ENCODE measurements around the gene PHLDA3.
A peak's percentile ranks its signal among the peaks of the same experiment; 100 is the strongest.

Gene PHLDA3

GRCh38 chr1:201450721-201451291 lies 18.2 kb downstream of the PHLDA3 start:
- Mint-ChIP-seq H3K36me3 (ENCODE audit: low read depth) (no peaks in the 10 kb centered on the region), H3K27me3 (peaks cover 18% of the 10 kb centered on the region), H3K4me3 (no peak overlapping the region), H3K27ac (no peak overlapping the region), H3K4me1 (peaks cover 10% of the 10 kb centered on the region), H3K9me3 (no peaks in the 10 kb centered on the region)
- DNase-seq (no peak), ATAC-seq (no peak)

- peaks cover 15% of the 10 kb centered on the region for H3K27me3 Mint-ChIP-seq
- no peak overlapping the region for H3K27ac Mint-ChIP-seq
- H3K36me3 Mint-ChIP-seq (ENCODE audit: low read depth) = no peaks in the 10 kb centered on the region
- DNase-seq = no peak
- no peak for ATAC-seq
- peaks cover 6% of the 10 kb centered on the region for H3K4me1 Mint-ChIP-seq
- no peak overlapping the region for H3K4me3 Mint-ChIP-seq
- no peaks in the 10 kb centered on the region for H3K9me3 Mint-ChIP-seq
These were observed 20.0 kb downstream of the PHLDA3 start for GRCh38 chr1:201448990-201449389.

- no peak overlapping the region for H3K4me3 Mint-ChIP-seq
- no peaks in the 10 kb centered on the region for H3K9me3 Mint-ChIP-seq
- ATAC-seq (peak; percentile 90), DNase-seq (peak; percentile 75)
- H3K36me3 Mint-ChIP-seq (ENCODE audit: low read depth) = no peaks in the 10 kb centered on the region
- no peak overlapping the region for H3K27ac Mint-ChIP-seq
- H3K4me1 Mint-ChIP-seq = peaks cover 4% of the 10 kb centered on the region
- H3K27me3 Mint-ChIP-seq = peaks cover 18% of the 10 kb centered on the region
These were observed 20.8 kb downstream of the PHLDA3 start for GRCh38 chr1:201447903-201448871.

- Mint-ChIP-seq H3K27ac (no peak overlapping the region), H3K9me3 (no peaks in the 10 kb centered on the region), H3K27me3 (peaks cover 10% of the 10 kb centered on the region), H3K4me3 (no peak overlapping the region), H3K4me1 (peaks cover 4% of the 10 kb centered on the region), H3K36me3 (ENCODE audit: low read depth) (no peaks in the 10 kb centered on the region)
- DNase-seq = no peak
- no peak for ATAC-seq
These were observed 23.7 kb downstream of the PHLDA3 start for GRCh38 chr1:201445310-201445709.

- H3K27me3 Mint-ChIP-seq = peaks cover 9% of the 10 kb centered on the region
- no peak for DNase-seq
- ATAC-seq = no peak
- H3K4me1 Mint-ChIP-seq = peaks cover 4% of the 10 kb centered on the region
- no peak overlapping the region for H3K4me3 Mint-ChIP-seq
- no peak overlapping the region for H3K27ac Mint-ChIP-seq
- H3K9me3 Mint-ChIP-seq = no peaks in the 10 kb centered on the region
- H3K36me3 Mint-ChIP-seq (ENCODE audit: low read depth) = no peaks in the 10 kb centered on the region
These were observed 24.2 kb downstream of the PHLDA3 start for GRCh38 chr1:201444792-201445191.

- Mint-ChIP-seq H3K4me1 (peaks cover 4% of the 10 kb centered on the region), H3K36me3 (ENCODE audit: low read depth) (no peaks in the 10 kb centered on the region), H3K9me3 (no peaks in the 10 kb centered on the region), H3K27ac (no peak overlapping the region), H3K27me3 (peaks cover 12% of the 10 kb centered on the region), H3K4me3 (no peak overlapping the region)
- ATAC-seq (no peak), DNase-seq (no peak)
These were observed 25.2 kb downstream of the PHLDA3 start for GRCh38 chr1:201443747-201444146.

GRCh38 chr1:201436969-201437368 lies 32.0 kb downstream of the PHLDA3 start:
- Mint-ChIP-seq H3K4me3 (no peak overlapping the region), H3K27ac (no peak overlapping the region), H3K9me3 (no peaks in the 10 kb centered on the region), H3K36me3 (ENCODE audit: low read depth) (no peaks in the 10 kb centered on the region), H3K4me1 (peaks cover 5% of the 10 kb centered on the region), H3K27me3 (peaks cover 20% of the 10 kb centered on the region)
- ATAC-seq (no peak), DNase-seq (no peak)

- Mint-ChIP-seq H3K27me3 (peaks cover 20% of the 10 kb centered on the region), H3K4me3 (no peak overlapping the region), H3K9me3 (no peaks in the 10 kb centered on the region), H3K36me3 (ENCODE audit: low read depth) (no peaks in the 10 kb centered on the region), H3K27ac (no peak overlapping the region), H3K4me1 (peaks cover 5% of the 10 kb centered on the region)
- no peak for ATAC-seq
- DNase-seq = no peak
These were observed 32.6 kb downstream of the PHLDA3 start for GRCh38 chr1:201436393-201436792.

GRCh38 chr1:201434266-201434665 lies 34.7 kb downstream of the PHLDA3 start:
- no peaks in the 10 kb centered on the region for H3K36me3 Mint-ChIP-seq (ENCODE audit: low read depth)
- DNase-seq (no peak), ATAC-seq (no peak)
- no peak overlapping the region for H3K27ac Mint-ChIP-seq
- peaks cover 17% of the 10 kb centered on the region for H3K27me3 Mint-ChIP-seq
- peaks cover 5% of the 10 kb centered on the region for H3K4me1 Mint-ChIP-seq
- no peak overlapping the region for H3K4me3 Mint-ChIP-seq
- no peaks in the 10 kb centered on the region for H3K9me3 Mint-ChIP-seq

- ATAC-seq (no peak), DNase-seq (no peak)
- H3K27me3 Mint-ChIP-seq = peaks cover 17% of the 10 kb centered on the region
- H3K4me3 Mint-ChIP-seq = no peak overlapping the region
- no peaks in the 10 kb centered on the region for H3K9me3 Mint-ChIP-seq
- H3K4me1 Mint-ChIP-seq = peaks cover 5% of the 10 kb centered on the region
- H3K27ac Mint-ChIP-seq = no peak overlapping the region
- H3K36me3 Mint-ChIP-seq (ENCODE audit: low read depth) = no peaks in the 10 kb centered on the region
These were observed 35.4 kb downstream of the PHLDA3 start for GRCh38 chr1:201433609-201434008.

- Mint-ChIP-seq H3K4me1 (peaks cover 5% of the 10 kb centered on the region), H3K36me3 (ENCODE audit: low read depth) (no peaks in the 10 kb centered on the region), H3K27ac (no peak overlapping the region), H3K27me3 (peaks cover 8% of the 10 kb centered on the region), H3K4me3 (no peak overlapping the region), H3K9me3 (no peaks in the 10 kb centered on the region)
- ATAC-seq (no peak), DNase-seq (no peak)
These were observed 38.2 kb downstream of the PHLDA3 start for GRCh38 chr1:201430776-201431175.

- Mint-ChIP-seq H3K27me3 (peaks cover 6% of the 10 kb centered on the region), H3K9me3 (no peaks in the 10 kb centered on the region)
- no peak for ATAC-seq
These were observed 39.1 kb downstream of the PHLDA3 start for GRCh38 chr1:201429736-201430501.

GRCh38 chr1:201427963-201428362 lies 41.0 kb downstream of the PHLDA3 start:
- ATAC-seq = no peak
- Mint-ChIP-seq H3K4me1 (peaks cover 3% of the 10 kb centered on the region), H3K27me3 (peaks cover 6% of the 10 kb centered on the region), H3K4me3 (no peak overlapping the region), H3K36me3 (ENCODE audit: low read depth) (no peaks in the 10 kb centered on the region), H3K27ac (no peak overlapping the region), H3K9me3 (no peaks in the 10 kb centered on the region)
- DNase-seq = no peak

More at GRCh38 chr1:201429736-201430501, 39.1 kb downstream of the PHLDA3 start:
- no peak for DNase-seq
- Mint-ChIP-seq H3K4me3 (no peak overlapping the region), H3K36me3 (ENCODE audit: low read depth) (no peaks in the 10 kb centered on the region), H3K4me1 (peaks cover 3% of the 10 kb centered on the region), H3K27ac (no peak overlapping the region)

GRCh38 chr1:201426479-201427310 lies 42.3 kb downstream of the PHLDA3 start:
- H3K4me1 Mint-ChIP-seq = peaks cover 3% of the 10 kb centered on the region
- H3K36me3 Mint-ChIP-seq (ENCODE audit: low read depth) = no peaks in the 10 kb centered on the region
- no peaks in the 10 kb centered on the region for H3K9me3 Mint-ChIP-seq
- H3K4me3 Mint-ChIP-seq = no peak overlapping the region
- ATAC-seq (peak; percentile 73), DNase-seq (peak; percentile 18)
- peaks cover 4% of the 10 kb centered on the region for H3K27me3 Mint-ChIP-seq
- H3K27ac Mint-ChIP-seq = no peak overlapping the region
